ENCODE data around the gene ANKRD6.

- no peak for TF ChIP-seq CTCF (IDR thresholded peaks at IDR 0.05; ENCODE audit: insufficient read depth, low read depth, low read length)
- TF ChIP-seq EZH2 (IDR thresholded peaks at IDR 0.05; ENCODE audit: insufficient read depth, low read length): no peak
Measured at GRCh38 chr6:89475634-89476033, 42.7 kb downstream of the ANKRD6 start.

Data from astrocyte (in vitro differentiated cells and primary cell).